Activated CD4-positive, alpha-beta memory T cell treated with anti-CD3 and anti-CD28 coated beads for 36 hours (primary cell): Measurements from ENCODE around the gene NUPR1. TPM values are rescaled to one million over a fixed set of nuclear protein-coding genes. Genes with fewer than 3 reads are reported as not detected.

Experiments used
- CTCF ChIA-PET: fragments of 350-600 bp; sonication (Branson Sonifier 250); formaldehyde crosslinking; loops from one replicate; lab custom pipeline; 2021; ENCODE audit warnings: antibody characterized with exemption, inconsistent platforms; lab: Charles Lee
- POLR2A ChIA-PET: fragments of 350-600 bp; sonication (Branson Sonifier 250); formaldehyde crosslinking; loops from one replicate; lab custom pipeline; 2021; ENCODE audit warnings: antibody characterized with exemption; lab: Charles Lee
- DNase-seq: peaks from one replicate; pipeline ENCODE4 v3.0.0-alpha.2; 2020
- H3K27ac Mint-ChIP-seq: one replicate; pipeline ENCODE4 v1.8.0; 2021; ENCODE audit warnings: mixed read lengths
- H3K27me3 Mint-ChIP-seq: one replicate; pipeline ENCODE4 v1.8.0; 2021; ENCODE audit warnings: mixed read lengths
- H3K36me3 Mint-ChIP-seq: one replicate; pipeline ENCODE4 v1.8.0; 2021; ENCODE audit warnings: mixed read lengths
- H3K4me1 Mint-ChIP-seq: one replicate; pipeline ENCODE4 v1.8.0; 2021; ENCODE audit warnings: low read depth, mixed read lengths
- H3K4me3 Mint-ChIP-seq: one replicate; pipeline ENCODE4 v1.8.0; 2021; ENCODE audit warnings: mild to moderate bottlenecking, mixed read lengths
- H3K9me3 Mint-ChIP-seq: one replicate; pipeline ENCODE4 v1.8.0; 2021; ENCODE audit warnings: mixed read lengths
- intact Hi-C: fragments of 100-400 bp; cut with micrococcal nuclease; formaldehyde crosslinking; loops from one replicate; pipeline ENCODE4 v1.15.1; 2023
- total RNA-seq, 2 experiments: library from RNA; stranded (reverse); gene quantifications; one replicate each; pipeline ENCODE4 v1.2.3, GENCODE V29; 2021

The NUPR1 gene
- total RNA-seq, 2 experiments from 2014 or later: not detected

DNA sequence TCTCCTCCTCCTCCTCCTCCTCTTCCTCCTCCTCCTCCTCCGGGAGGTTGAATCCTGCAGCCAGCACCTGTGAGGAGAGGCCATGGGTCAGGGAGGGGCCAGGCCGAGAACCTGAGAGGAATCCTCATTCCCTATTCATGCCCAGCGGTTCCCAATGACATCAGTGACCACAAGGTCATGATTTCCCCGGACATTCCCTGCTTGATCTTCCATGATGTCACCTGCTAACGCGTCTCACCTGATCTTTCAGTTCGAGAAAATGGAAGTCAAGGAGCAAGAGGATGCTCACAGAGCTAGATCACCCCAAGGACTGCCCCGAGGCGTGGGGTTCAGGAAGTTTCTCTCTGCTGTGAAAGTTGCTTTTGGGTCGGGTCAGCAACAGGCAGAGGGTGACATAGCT lies 38.9 kb downstream of the NUPR1 start:
- intact Hi-C loops: no loop called here
- Mint-ChIP-seq H3K9me3 (no peaks in the 10 kb centered on the region), H3K27me3 (no peaks in the 10 kb centered on the region), H3K4me3 (no peak overlapping the region), H3K4me1 (peaks cover 25% of the 10 kb centered on the region), H3K36me3 (no peaks in the 10 kb centered on the region), H3K27ac (no peak overlapping the region)
- ChIA-PET POLR2A (no interaction called here), CTCF (no interaction called here)
- no peak for DNase-seq

DNA sequence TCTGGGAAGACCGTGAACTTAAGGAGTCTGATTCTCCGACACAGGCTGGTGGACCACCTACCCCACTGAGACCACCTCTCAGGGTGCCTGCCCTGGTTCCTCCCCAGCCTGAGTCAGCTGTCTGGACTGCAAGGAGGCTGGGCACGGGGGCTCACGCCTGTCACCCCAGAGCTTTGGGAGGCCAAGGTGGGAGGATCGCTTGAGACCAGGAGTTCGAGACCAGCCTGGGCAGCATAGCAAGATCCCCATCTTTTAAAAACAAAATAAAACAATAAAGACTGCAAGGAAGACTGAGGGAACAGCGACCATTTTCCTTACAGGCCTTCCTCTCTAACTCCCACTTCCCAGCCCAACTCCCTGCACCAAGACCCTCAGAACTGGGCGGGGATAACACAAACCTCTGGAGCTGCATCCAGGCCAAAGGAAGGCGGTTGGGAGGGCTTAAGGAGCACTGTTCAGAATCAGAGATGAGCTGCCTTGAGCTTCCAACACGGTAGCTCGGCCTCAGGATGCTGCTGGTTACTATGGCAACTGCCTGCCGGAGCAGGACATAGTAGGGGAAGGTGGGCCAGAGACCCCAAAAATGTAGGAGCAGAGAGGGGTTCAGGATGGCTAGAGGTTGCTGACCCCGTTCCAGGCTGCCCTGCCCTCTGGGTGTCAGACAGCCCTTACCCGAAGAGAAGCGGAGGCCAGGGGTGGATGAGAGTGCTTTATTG lies 40.0 kb downstream of the NUPR1 start:
- no peaks in the 10 kb centered on the region for H3K36me3 Mint-ChIP-seq
- no peak for DNase-seq
- H3K4me1 Mint-ChIP-seq: peaks cover 35% of the 10 kb centered on the region
- no peak overlapping the region for H3K4me3 Mint-ChIP-seq
- H3K27ac Mint-ChIP-seq: no peak overlapping the region
- H3K9me3 Mint-ChIP-seq: no peaks in the 10 kb centered on the region
- H3K27me3 Mint-ChIP-seq: no peaks in the 10 kb centered on the region
- intact Hi-C loops: no loop called here
- CTCF ChIA-PET: no interaction called here
- POLR2A ChIA-PET: no interaction called here

DNA sequence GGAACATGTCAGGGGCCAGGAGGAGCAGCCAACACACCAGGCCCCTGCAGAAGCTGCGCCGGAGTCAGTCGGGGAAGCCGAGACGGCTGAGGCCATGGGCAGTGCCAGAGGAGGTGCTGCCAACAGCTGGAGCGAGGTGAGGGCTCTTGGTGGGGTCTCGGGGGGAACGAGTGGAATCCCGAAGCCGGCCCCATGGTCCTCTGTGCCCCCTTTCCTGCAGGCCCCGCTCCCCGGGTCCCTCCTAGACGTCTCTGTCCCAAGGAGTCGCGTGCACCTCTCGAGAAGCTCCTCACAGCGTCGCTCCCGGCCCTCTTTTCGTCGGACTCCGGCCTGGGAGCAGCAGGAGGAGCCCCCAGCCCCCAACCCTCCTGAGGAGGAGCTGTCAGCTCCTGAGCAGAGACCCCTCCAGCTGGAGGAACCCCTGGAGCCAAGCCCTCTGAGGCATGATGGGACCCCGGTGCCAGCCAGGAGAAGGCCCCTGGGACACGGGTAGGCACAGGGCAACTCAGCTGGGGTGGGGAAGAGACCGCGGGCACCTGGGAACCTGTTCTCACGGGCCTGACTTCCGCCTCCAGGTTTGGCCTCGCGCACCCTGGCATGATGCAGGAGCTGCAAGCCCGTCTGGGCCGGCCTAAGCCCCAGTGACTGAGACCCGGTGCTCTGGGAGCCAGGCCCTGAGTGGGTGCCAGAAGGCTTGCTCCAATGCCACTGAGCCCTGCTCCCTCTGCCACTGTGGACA lies 40.7 kb downstream of the NUPR1 start:
- H3K27me3 Mint-ChIP-seq: no peaks in the 10 kb centered on the region
- no peak overlapping the region for H3K4me3 Mint-ChIP-seq
- H3K36me3 Mint-ChIP-seq: no peaks in the 10 kb centered on the region
- no peaks in the 10 kb centered on the region for H3K9me3 Mint-ChIP-seq
- intact Hi-C loops: no loop called here
- POLR2A ChIA-PET: no interaction called here
- peaks cover 43% of the 10 kb centered on the region for H3K4me1 Mint-ChIP-seq
- H3K27ac Mint-ChIP-seq: no peak overlapping the region
- DNase-seq: no peak
- CTCF ChIA-PET: no interaction called here

DNA sequence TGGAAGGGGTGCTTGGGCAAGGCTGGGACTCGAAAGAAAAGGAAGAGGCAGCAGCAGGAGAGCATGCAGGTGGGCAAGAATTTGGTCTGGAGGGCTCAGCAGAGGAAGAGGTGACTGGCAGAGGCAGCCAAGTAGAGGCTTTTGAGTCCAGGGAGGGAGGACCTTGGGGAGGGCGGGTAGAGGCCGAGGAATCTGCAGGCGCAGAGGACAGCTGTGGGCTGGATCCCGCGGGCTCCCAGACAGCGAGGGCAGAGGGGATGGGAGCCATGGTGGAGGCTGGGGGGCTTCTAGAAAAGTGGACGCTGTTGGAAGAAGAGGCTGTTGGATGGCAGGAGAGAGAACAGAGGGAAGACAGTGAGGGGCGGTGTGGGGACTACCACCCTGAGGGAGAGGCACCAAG lies 41.4 kb downstream of the NUPR1 start:
- intact Hi-C loops: no loop called here
- H3K27ac Mint-ChIP-seq: no peak overlapping the region
- no peak for DNase-seq
- H3K27me3 Mint-ChIP-seq: no peaks in the 10 kb centered on the region
- no peak overlapping the region for H3K4me3 Mint-ChIP-seq
- H3K36me3 Mint-ChIP-seq: no peaks in the 10 kb centered on the region
- CTCF ChIA-PET: no interaction called here
- POLR2A ChIA-PET: no interaction called here
- H3K4me1 Mint-ChIP-seq: peaks cover 46% of the 10 kb centered on the region
- H3K9me3 Mint-ChIP-seq: no peaks in the 10 kb centered on the region

DNA sequence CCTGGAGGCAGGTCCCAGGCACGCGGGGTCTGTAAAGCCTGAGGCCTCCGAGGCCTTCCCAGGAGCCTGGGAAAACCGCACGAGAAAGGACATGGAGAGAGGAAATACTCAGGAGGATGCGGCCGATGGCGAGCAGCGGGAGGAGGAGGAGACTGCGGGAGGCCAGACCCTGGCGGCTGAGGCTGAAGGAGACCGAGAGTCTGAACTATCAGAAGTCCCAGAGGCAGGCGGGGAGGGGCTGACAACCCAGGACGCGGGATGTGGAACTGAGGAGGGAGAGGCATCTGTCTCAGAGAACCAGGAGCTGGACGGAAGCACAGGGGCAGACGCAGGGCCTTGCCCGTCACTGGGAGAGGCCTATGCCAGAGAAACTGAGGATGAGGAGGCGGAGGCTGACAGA lies 41.9 kb downstream of the NUPR1 start:
- ChIA-PET CTCF (no interaction called here), POLR2A (no interaction called here)
- Mint-ChIP-seq H3K27ac (no peak overlapping the region), H3K9me3 (no peaks in the 10 kb centered on the region), H3K4me1 (peaks cover 46% of the 10 kb centered on the region), H3K27me3 (no peaks in the 10 kb centered on the region), H3K36me3 (no peaks in the 10 kb centered on the region), H3K4me3 (no peak overlapping the region)
- intact Hi-C loops: no loop called here
- no peak for DNase-seq

DNA sequence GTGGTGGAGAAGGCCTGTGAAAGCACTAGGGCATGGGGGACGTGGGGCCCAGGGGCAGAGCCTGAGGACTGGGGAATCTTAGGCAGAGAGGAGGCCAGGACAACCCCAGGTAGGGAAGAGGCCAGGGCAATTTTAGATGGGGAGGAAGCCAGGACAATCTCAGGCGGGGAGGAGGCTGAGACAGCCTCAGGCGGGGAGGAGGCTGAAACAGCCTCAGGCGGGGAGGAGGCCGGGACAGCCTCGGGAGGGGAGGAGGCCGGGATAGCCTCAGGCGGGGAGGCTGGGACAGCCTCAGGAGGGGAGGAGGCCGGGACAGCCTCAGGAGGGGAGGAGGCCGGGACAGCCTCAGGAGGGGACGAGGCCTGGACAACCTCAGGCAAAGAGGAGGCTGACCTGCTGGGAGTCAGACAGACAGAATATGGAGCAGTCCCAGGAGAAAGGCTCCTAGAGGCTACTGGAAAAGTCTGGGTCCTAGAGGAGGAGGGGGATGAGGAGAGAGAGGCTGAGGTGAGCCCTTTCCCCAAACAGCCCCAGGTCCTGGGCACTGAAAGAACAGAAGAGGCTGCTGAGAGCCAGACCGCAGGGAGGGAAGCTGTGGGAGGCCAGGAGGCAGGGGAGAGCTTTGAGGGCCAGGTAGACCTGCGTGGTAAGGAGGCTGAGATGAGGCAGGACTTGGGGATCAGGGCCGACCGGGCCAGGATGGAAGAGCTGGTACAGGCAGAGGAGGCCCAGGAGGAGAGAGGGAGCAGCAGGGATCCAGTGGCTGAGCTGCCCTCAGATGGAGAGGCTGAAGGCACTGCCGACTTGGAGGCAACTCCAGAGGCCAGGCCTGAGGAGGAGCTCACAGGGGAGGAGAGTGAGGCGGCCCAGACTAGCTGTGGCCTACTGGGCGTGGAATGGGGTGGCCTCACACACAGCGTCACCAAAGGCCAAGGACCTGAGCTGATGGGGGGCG lies 42.7 kb downstream of the NUPR1 start:
- peaks cover 49% of the 10 kb centered on the region for H3K4me1 Mint-ChIP-seq
- no peaks in the 10 kb centered on the region for H3K27me3 Mint-ChIP-seq
- ChIA-PET CTCF (no interaction called here), POLR2A (no interaction called here)
- H3K36me3 Mint-ChIP-seq: no peaks in the 10 kb centered on the region
- intact Hi-C loops: no loop called here
- peak overlapping the region; percentile 75 for H3K4me3 Mint-ChIP-seq
- H3K27ac Mint-ChIP-seq: peak overlapping the region; percentile 100
- no peaks in the 10 kb centered on the region for H3K9me3 Mint-ChIP-seq
- no peak for DNase-seq

DNA sequence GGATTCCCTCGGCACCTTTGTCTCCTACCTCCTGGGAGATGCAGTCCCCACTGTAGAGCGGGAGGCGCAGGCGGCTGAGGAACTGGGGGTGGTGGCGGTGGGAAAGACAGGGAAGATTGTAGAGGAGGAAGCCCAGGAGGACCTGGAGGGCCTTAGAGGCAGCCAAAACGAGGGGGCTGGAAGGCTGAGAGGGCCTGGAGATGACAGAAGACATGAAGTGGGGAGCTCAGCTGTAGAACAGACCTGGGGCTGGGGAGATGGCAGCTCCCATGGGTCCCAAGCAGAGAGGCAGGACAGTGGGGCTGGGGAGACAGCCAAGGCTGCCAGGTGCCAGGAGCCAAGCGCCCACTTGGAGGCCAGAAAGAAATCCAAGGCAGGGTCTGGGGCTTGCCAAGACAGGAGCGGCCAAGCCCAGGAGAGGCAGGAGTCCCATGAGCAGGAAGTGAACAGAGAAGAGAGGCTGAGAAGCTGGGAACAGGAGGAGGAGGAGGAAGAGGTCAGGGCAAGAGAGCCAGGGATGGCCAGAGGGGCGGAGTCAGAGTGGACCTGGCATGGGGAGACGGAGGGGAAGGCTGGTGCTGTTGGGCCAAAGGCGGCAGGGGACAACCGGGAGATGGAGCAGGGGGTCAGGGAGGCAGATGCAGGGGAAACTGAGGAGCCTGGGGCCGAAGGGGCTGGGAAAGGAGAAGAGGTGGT lies 43.5 kb downstream of the NUPR1 start:
- Mint-ChIP-seq H3K27me3 (no peaks in the 10 kb centered on the region), H3K4me1 (peaks cover 50% of the 10 kb centered on the region), H3K4me3 (peak overlapping the region; percentile 75)

DNA sequence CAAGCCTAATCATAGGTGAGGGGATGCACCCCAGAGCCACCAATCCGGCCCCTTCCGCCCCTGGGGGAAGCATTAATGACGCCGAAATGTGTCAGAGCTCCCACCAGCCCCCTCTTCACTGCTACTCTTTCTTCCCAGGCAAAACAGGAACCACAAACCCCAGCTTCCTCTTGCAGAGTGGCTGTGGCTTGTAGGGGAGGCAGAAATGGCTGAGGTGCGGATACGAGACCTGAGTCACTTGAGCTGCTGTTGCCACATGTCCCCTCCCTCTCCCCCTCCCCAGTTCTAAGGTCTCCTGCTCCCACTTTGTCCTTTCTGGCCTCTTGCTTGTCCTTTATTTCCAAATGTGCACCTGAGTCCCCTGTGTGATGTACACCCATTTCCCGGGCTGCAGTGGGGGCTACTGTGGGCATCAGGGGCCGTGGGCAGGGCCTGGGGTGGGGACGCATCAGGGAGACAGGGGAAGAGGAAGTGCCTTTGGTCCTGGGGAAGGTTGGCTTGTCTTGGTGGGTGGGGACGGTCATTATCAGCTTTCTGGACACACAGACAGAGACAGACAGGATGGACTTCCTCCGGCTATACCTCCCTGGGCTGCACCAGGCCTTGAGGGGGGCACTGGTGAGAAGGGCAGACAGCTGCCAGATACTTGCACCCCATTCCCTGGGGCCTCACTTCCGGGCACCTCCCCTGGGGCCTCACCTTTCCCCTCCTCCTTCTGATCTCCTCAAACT lies 44.5 kb downstream of the NUPR1 start, which contains the start of gene APOBR:
TSS of gene APOBR (plus strand) at position 523 of the 731 bp plus-strand sequence. CDS start at position 562, 39 bp downstream.
- peak within 1 kb of the TSS; percentile 75 for H3K4me3 Mint-ChIP-seq
- peaks cover under 1% of the 10 kb centered on the region for H3K36me3 Mint-ChIP-seq
- POLR2A ChIA-PET: interaction anchor here (0.6 to 1.3 kb wide), 5 partner anchors 14 to 338 kb away, joined by 3 to 4 read pairs (median 3); no protein-coding TSS in a partner anchor
- H3K27ac Mint-ChIP-seq: peak within 1 kb of the TSS; percentile 100
- intact Hi-C loops: loop anchor here (1.0 kb wide), 2 partner anchors 61 to 353 kb away; no protein-coding TSS in a partner anchor
- no peaks in the 10 kb centered on the region for H3K9me3 Mint-ChIP-seq
- peaks cover 53% of the 10 kb centered on the region for H3K4me1 Mint-ChIP-seq
- CTCF ChIA-PET: interaction anchor here (0.6 kb wide), 2 partner anchors 58 to 1225 kb away, joined by 3 to 4 read pairs; no protein-coding TSS in a partner anchor
- peak; percentile 94 for DNase-seq
- H3K27me3 Mint-ChIP-seq: no peaks in the 10 kb centered on the region

More for the DNA sequence above, 43.5 kb downstream of the NUPR1 start:
- intact Hi-C loops: no loop called here
- CTCF ChIA-PET: no interaction called here
- H3K36me3 Mint-ChIP-seq: no peaks in the 10 kb centered on the region
- no peaks in the 10 kb centered on the region for H3K9me3 Mint-ChIP-seq
- peak overlapping the region; percentile 100 for H3K27ac Mint-ChIP-seq
- DNase-seq: no peak
- POLR2A ChIA-PET: no interaction called here

DNA sequence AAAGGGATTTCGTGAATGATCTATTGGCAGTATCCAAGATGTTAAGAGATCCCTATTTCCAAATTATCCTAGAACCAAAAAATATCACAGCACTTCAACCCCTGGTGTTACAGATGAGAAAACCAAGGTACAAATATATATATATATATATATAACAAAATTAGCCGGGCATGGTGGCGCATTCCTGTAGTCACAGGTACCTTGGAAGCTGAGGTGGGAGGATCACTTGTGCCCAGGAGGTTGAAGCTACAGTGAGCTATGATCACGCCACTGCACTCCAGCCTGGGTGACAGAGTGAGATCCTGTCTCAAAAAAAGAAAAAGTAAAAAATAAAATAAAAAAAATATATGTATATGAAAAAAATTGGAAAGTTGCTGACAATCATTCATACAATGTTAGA lies 46.3 kb downstream of the NUPR1 start:
- H3K27me3 Mint-ChIP-seq: no peaks in the 10 kb centered on the region
- DNase-seq: no peak
- H3K27ac Mint-ChIP-seq: peak overlapping the region; percentile 100
- intact Hi-C loops: no loop called here
- H3K36me3 Mint-ChIP-seq: peaks cover 8% of the 10 kb centered on the region
- H3K4me1 Mint-ChIP-seq: peaks cover 62% of the 10 kb centered on the region
- ChIA-PET POLR2A (interaction anchor here (0.6 to 0.7 kb wide), 3 partner anchors 11 to 1855 kb away, joined by 3 to 4 read pairs (median 4); no protein-coding TSS in a partner anchor), CTCF (interaction anchor here (0.8 to 1.1 kb wide), 3 partner anchors 62 to 74 kb away, joined by 3 to 5 read pairs (median 3); partner anchors contain the start of gene SGF29)
- no peaks in the 10 kb centered on the region for H3K9me3 Mint-ChIP-seq
- peak overlapping the region; percentile 95 for H3K4me3 Mint-ChIP-seq

DNA sequence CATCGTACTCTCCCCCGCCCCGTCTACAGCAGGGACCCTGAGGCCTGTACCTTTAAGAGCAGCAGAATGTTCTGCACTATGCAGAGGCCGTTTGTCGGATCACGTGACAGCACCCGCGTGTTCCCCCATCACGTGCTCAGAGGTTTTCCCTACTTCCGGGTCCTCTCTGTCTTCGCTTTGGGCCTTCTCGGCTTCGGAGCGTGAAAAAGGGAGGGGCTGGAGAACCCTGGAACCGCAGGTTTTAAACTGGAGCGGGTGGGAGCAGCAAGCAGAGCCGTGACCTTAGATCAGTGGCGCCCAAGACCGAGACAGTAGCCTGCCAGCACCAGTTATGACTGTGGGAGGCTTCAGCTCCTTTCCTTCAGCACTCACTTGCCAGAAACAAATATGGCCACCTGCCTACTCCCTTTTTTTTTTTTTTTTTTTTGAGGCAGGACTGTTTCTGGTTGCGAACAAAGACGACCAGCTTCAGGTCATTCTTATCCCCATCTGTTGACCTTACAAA lies 46.8 kb downstream of the NUPR1 start, which contains the start of gene CLN3:
TSS of gene CLN3 (minus strand) at position 105 of the 505 bp plus-strand sequence. CDS start 315 bp downstream, outside the sequence.
- Mint-ChIP-seq H3K4me3 (peak within 1 kb of the TSS; percentile 95), H3K27ac (peak within 1 kb of the TSS; percentile 100), H3K4me1 (peaks cover 62% of the 10 kb centered on the region), H3K27me3 (no peaks in the 10 kb centered on the region), H3K36me3 (peaks cover 11% of the 10 kb centered on the region), H3K9me3 (no peaks in the 10 kb centered on the region)
- POLR2A ChIA-PET: interaction anchor here (0.6 to 0.7 kb wide), 4 partner anchors 12 to 1856 kb away, joined by 3 to 4 read pairs (median 4); partner anchors contain the start of gene NUPR1
- CTCF ChIA-PET: interaction anchor here (0.8 to 1.1 kb wide), 3 partner anchors 62 to 74 kb away, joined by 3 to 5 read pairs (median 3); partner anchors contain the start of gene SGF29
- peak; percentile 93 for DNase-seq
- intact Hi-C loops: no loop called here
